HG03196 (cell line): ENCODE data around the gene TCP1.
A peak's percentile ranks its signal among the peaks of the same experiment; 100 is the strongest.
"Not testable (repeated sequence)": the region's sequence is repeated elsewhere in the genome, so short reads cannot be mapped to it uniquely, and the experiment has no call there.

Experiments
- ATAC-seq: cut with Tn5 transposase; IDR thresholded peaks from one replicate; pipeline ENCODE4 v1.9.1; 2021; ENCODE audit not compliant: unreplicated experiment

TCP1 gene

GRCh38 chr6:159817951-159818739 lies 28.7 kb upstream of the TCP1 start:
- no peak for ATAC-seq

GRCh38 chr6:159816775-159817174 lies 27.4 kb upstream of the TCP1 start:
- not testable (repeated sequence) for ATAC-seq

- no peak for ATAC-seq
Measured at GRCh38 chr6:159815410-159815809, 26.0 kb upstream of the TCP1 start.

- ATAC-seq, result no peak
Measured at GRCh38 chr6:159813781-159814180, 24.4 kb upstream of the TCP1 start.

GRCh38 chr6:159809149-159809548 lies 19.7 kb upstream of the TCP1 start:
- peak; percentile 63 for ATAC-seq

- ATAC-seq, result no peak
Measured at GRCh38 chr6:159808647-159809046, 19.2 kb upstream of the TCP1 start.

DNA sequence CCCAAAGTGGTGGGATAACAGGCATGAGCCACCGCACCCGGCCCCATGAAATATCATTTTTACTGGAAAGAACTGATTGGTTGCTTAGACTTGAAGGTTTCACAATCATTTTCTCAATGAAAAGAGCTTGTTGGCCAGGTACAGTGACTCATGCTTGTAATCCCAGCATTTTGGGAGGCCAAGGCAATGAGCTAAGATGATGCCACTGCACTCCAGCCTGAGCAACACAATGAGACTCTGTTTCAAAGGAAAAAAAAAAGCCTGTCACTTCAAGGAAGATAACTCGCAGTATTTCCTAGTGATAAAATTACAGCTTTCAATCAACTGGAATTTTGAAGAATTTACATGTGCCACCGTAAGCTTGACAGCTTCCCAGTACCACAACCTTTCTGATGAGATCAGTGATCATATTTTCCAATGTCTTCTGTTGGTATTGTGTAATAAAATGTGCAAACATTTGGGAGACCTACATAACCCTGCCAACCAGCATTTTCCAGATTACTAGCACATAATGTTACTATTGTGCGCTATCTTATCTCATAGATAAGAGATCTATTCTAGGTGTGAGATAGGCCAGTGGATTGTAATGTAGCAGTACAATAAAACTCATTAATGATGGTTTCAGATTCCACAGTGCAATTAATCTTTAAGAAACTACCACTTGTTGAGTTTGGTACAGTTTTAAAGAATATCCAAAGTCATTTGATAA lies 17.9 kb upstream of the TCP1 start:
- ATAC-seq, result no peak

GRCh38 chr6:159806021-159806458 lies 16.6 kb upstream of the TCP1 start:
- no peak for ATAC-seq

GRCh38 chr6:159805440-159806020 lies 16.1 kb upstream of the TCP1 start:
- ATAC-seq, result no peak

DNA sequence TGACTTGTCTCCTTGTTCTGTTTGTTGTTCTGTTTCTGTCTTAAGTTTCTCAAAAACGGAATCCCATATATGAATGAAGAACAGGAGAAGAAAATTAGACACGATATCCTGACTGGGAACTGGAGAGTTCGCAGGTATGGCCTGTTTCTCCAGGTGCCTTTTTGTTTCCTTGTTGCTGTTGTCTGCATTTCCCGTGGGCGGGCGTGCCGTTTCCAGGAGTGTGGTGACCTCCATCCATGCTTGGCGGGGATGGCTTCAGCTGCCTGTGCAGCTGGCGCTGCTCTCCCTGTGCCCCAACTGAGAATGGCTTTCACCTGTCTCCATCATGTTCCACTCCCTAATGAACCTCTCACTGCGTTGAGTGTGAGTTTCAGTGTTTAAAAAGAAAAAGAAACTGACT lies 15.1 kb upstream of the TCP1 start:
- no peak for ATAC-seq

GRCh38 chr6:159801935-159802334 lies 12.5 kb upstream of the TCP1 start:
- ATAC-seq, result no peak

GRCh38 chr6:159800141-159800865 lies 10.9 kb upstream of the TCP1 start, which contains the start of gene PNLDC1:
PNLDC1 (plus strand) TSS chr6:159800276; CDS start chr6:159800308, 32 bp downstream.
- ATAC-seq, result no peak

DNA sequence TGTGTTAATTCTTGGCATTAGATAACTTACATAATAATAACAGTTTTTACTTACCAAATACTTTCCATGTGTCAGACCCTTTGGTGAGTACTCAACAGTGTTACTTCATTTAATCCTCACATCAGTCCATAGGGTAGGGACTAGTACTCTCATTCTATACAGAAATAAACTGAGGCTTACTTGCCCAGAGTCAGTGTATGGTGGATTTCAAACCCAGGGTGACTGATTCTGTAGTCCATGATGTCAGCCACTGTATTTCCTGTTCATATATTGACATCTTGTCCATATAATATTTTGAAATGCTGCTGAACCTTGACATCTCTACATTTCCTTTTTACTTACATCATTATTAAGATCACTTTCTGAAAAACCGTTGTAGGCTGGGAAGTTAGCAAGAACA lies 8.2 kb upstream of the TCP1 start:
- no peak for ATAC-seq

GRCh38 chr6:159794976-159795375 lies 5.6 kb upstream of the TCP1 start:
- not testable (repeated sequence) for ATAC-seq

DNA sequence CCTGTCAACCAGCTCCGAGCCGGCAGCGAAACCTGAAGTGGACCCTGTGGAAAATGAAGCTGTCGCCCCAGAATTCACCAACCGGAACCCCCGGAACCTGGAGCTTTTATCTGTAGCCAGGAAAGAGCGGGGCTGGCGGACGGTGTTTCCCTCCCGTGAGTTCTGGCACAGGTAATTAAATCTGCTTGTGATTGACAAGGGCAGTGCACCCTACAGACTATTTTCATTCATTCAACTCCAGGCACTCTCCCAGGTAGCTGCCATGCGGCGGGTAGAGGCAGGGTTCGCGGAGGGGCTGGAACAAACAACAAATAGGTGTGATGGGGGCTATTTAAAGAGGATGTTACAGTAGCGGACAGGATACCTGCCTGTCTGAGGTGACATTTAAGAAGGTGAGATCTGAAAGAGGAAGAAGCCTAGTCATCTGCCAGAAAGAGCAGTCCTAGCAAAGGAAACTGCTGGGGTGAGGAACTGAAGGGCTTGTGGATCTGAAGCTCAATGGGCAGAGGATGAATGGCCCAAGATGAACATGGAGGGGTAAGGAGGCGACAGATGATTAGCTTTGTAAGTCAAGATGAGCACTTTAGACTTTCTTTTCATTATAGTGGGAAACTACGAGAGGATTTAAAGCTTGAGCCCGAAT lies 1.7 kb upstream of the TCP1 start:
- ATAC-seq, result no peak

DNA sequence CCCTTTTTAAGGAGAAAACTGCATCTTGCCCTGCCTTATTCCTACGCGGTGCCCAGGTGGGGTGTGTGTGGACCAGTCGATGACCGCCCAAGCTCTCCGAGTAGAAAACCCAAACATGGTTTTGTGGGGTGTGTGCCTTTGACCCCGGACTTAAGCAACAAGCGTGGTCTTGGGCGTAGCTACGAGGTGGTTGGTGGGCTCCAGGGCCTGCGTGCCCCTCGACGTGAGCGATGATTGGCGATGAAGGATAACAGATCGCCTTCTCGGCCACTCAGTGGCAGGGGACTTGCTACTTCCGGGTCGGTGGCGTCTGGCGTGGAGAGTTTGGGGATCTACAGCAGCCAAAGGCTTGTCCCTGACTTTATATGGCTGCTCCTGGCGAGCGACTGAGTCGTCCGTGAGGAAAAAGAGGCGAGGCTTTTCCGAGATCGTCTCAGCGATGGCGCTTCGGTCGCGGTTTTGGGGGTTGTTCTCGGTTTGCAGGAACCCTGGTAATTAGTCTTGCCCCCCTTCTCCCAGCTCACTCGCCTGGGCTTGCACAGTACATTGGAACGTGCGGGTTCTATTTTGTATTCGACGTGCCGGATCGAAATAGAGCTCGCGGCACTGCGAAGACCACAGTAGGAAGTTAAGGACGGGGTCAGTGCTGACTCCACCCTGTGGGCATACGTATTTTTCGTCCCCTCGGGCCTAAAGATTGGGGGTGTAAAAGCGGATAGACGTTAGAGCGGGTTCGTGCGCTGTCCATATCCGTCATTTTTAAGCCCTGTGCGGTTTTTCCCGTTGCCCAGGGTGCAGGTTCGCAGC lies 950 bp upstream of the TCP1 start, which contains the start of gene MRPL18:
Gene MRPL18 (plus strand): TSS at position 319 of the 807 bp plus-strand sequence. CDS start 121 bp downstream, at position 440.
- ATAC-seq, result peak; percentile 84

DNA sequence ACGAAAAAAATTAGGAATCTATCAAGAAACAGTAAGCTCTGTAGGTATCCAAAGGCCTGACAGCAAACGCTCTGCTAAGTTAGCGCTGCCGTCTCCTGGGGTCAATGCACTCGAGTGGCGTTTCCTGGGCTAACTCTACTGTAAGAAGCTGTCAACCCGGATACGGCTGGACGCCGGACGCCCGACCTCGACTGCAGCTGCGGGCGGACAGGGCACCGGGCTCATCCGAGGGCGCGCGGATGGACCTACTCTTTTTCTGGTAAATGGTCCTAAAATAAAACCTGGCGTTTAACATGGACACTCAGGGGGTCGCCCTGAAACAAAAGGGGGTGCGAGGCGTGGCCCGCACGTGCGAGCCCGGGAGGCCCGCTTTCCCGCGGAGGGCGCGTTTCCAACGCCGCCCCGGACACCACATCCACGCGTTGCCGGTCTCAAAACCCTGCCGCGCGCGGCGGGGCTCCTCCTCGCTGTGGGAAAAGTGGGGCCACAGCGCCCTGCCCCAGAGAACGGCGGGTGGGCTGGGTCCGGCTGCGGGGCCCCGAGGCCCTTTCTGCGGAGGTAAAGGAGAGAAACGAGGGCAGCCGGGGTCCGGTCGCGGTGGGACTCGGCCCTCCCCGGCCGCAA lies 537 bp downstream of the TCP1 start:
- no peak for ATAC-seq

DNA sequence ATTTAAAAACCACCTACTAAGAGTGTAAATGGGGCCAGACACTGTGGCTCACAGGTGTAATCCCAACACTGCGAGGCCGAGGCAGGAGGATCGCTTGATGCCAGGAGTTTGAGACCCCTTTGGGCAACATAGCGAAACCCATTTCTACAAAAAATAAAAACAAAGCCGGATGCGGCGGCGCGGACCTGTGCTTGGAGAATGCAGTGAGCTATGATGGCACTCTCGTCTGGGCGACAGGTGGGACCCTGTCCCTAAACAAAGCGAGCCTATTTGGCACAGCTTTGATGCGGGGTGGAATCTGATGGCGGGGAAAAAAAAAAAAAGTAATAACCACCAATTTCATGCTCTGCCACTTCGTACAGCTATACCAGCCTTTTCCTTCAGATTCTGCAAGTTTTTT lies 1.1 kb downstream of the TCP1 start:
- ATAC-seq, result no peak

GRCh38 chr6:159778542-159779103 lies 10.8 kb downstream of the TCP1 start:
- no peak for ATAC-seq
